Measurements from ENCODE around the gene PGLYRP1. TPM values are rescaled to one million over a fixed set of nuclear protein-coding genes. Genes with fewer than 3 reads are reported as not detected.

The PGLYRP1 gene
- total RNA-seq, 1 experiment from 2014 or later = not detected

- Histone ChIP-seq H3K4me3 (ENCODE audit: insufficient read depth, low read depth, low read length) (peak within 1 kb of the TSS; percentile 55), H3K36me3 (replicated peaks; ENCODE audit: control insufficient read depth, insufficient read depth, low read length) (no peaks in the 10 kb centered on the region), H3K27me3 (ENCODE audit: control insufficient read depth, insufficient read depth, low read length) (peaks cover 38% of the 10 kb centered on the region)
- peak; percentile 100 for DNase-seq
These were observed 49.1 kb downstream of the PGLYRP1 start, which contains the start of gene NOVA2 for GRCh38 chr19:45973553-45974338. Gene NOVA2, minus strand, starts transcription at chr19:45973865. Its CDS starts 514 bp downstream, at chr19:45973351.

DNA sequence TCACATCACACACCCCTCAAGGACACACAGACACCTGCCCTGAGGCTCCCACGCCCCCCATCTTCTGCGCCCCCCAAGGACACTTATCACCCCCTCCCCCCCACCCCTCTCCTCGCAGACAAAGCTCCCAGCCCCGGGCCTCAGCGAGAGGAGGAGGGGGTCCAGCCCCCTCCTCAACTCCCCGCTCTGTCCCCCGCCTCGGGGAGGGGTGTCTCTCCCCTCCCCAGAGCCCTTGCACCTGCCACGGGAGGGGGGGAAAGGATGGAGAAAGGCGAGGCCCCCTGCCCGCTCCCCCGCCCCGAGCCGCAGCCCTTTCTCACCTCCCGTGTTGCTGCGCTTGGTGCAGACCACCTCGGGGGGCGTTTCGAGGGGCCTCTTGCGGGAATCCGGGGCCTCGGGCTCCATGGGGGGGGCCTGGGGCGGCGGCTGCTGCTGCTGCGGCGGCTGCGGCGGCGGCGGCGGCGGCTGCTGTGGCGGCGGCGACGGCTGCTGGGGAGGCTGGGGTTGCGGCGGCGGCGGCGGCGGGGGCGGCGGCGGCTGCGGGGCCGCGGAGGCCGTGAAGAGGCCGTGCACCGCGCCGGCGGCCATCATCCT lies 49.8 kb downstream of the PGLYRP1 start:
- peaks cover 38% of the 10 kb centered on the region for H3K27me3 ChIP-seq (ENCODE audit: control insufficient read depth, insufficient read depth, low read length)
- H3K4me3 ChIP-seq (ENCODE audit: insufficient read depth, low read depth, low read length) = peak overlapping the region; percentile 35; the same call in 1 of the 2 replicates
- no peaks in the 10 kb centered on the region for H3K36me3 ChIP-seq (replicated peaks; ENCODE audit: control insufficient read depth, insufficient read depth, low read length)
- peak; percentile 76 for DNase-seq

DNA sequence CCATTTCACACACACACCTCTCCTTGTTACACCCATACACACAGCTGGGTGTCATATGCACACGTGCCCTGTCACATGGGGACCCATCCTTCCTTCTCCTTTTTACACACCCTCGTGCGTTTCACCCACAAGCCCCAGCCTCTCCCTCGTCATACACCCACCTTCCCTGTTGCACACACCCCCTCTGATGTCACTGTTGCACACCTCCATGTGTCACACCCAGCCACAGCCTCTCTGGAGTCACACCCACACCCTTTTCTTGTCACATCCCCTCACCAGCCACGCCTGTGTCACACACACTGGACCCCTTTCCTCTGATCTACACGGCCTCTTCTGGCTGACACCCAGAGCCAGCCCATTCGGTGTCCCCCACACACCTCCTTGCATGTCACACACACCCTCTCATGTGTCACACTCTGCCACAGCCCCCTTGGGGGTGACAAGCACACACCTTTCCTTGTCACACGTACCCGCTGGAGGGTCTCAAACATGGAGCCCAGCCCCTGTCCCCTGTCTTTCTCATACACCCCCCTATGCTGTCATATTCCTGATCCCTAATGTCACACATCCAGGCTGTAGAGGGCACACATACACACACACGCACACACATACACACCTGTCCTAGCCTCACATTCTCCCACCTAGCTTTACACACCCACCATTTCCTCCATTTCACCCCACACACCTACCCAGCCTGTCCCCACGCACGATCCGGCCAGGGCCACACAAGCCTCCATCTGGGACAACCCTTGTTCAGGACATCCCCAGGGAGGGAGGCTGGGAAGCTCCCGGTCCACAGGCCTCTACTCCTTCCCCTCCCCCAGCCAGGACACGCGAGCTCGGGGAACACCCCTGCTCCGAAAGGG lies 50.5 kb downstream of the PGLYRP1 start:
- Histone ChIP-seq H3K4me3 (ENCODE audit: insufficient read depth, low read depth, low read length) (peak overlapping the region; percentile 35; the same call in 1 of the 2 replicates), H3K27me3 (ENCODE audit: control insufficient read depth, insufficient read depth, low read length) (peaks cover 39% of the 10 kb centered on the region), H3K36me3 (replicated peaks; ENCODE audit: control insufficient read depth, insufficient read depth, low read length) (no peaks in the 10 kb centered on the region; the same call in 1 of the 2 replicates)
- DNase-seq = no peak

GRCh38 chr19:45971260-45971902 lies 51.5 kb downstream of the PGLYRP1 start:
- no peak for DNase-seq
- Histone ChIP-seq H3K27me3 (ENCODE audit: control insufficient read depth, insufficient read depth, low read length) (peaks cover 41% of the 10 kb centered on the region), H3K4me3 (ENCODE audit: insufficient read depth, low read depth, low read length) (no peak overlapping the region)

DNA sequence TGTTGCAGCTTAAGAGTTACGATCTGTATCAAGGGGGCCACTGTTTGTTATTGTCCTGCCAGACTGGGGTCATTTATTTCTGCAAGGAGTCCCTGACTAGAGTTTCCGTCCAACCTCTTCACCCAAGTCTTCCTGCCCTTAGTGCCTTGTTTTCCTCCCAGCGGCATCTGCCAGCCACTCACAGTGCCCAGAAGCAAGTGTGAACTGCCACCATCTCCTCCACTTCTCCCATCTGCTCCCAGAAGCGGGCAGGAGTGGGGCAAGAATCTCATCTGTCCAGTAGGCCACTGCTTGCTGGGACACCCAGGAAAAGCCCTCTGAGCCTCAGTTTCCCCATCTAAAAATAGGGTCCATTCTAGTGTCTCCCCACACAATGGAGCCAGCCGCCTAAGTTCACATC lies 53.2 kb downstream of the PGLYRP1 start:
- DNase-seq = no peak
- Histone ChIP-seq H3K36me3 (replicated peaks; ENCODE audit: control insufficient read depth, insufficient read depth, low read length) (no peaks in the 10 kb centered on the region; the same call in 1 of the 2 replicates), H3K4me3 (ENCODE audit: insufficient read depth, low read depth, low read length) (no peak overlapping the region), H3K27me3 (ENCODE audit: control insufficient read depth, insufficient read depth, low read length) (peaks cover 37% of the 10 kb centered on the region)

More at GRCh38 chr19:45971260-45971902, 51.5 kb downstream of the PGLYRP1 start:
- no peaks in the 10 kb centered on the region; the same call in 1 of the 2 replicates for H3K36me3 ChIP-seq (replicated peaks; ENCODE audit: control insufficient read depth, insufficient read depth, low read length)

Other genes with a start within 250 kb of the PGLYRP1 start
- gene DMPK, start 240.6 kb downstream of the PGLYRP1 start, total RNA-seq (2014; rRNA removed; shearing (Covaris generic)) = 6.4 and 18.8 TPM in 2 replicates
- 35.9 and 47.1 TPM in 2 replicates for gene DMWD, start 230.2 kb downstream of the PGLYRP1 start, total RNA-seq (2014; rRNA removed; shearing (Covaris generic))
- 0.38 and 0.44 TPM in 2 replicates for gene RSPH6A, start 207.7 kb downstream of the PGLYRP1 start, total RNA-seq (2014; rRNA removed; shearing (Covaris generic))
- gene SYMPK, start 159.9 kb downstream of the PGLYRP1 start, total RNA-seq (2014; rRNA removed; shearing (Covaris generic)) = 66.2 and 70.3 TPM in 2 replicates
- gene FOXA3, start 158.7 kb downstream of the PGLYRP1 start, total RNA-seq (2014; rRNA removed; shearing (Covaris generic)) = 13.4 and 15.1 TPM in 2 replicates
- 45.2 and 45.7 TPM in 2 replicates for gene IRF2BP1, start 136.9 kb downstream of the PGLYRP1 start, total RNA-seq (2014; rRNA removed; shearing (Covaris generic))
- gene MYPOP, start 120.4 kb downstream of the PGLYRP1 start, total RNA-seq (2014; rRNA removed; shearing (Covaris generic)) = 2.8 and 2.9 TPM in 2 replicates
- not detected in 2 replicates for gene NANOS2, start 108.3 kb downstream of the PGLYRP1 start, total RNA-seq (2014; rRNA removed; shearing (Covaris generic))
- 0.11 and 0.35 TPM in 2 replicates for gene NOVA2, start 49.2 kb downstream of the PGLYRP1 start, total RNA-seq (2014; rRNA removed; shearing (Covaris generic))
- gene CCDC61, start 27.6 kb downstream of the PGLYRP1 start, total RNA-seq (2014; rRNA removed; shearing (Covaris generic)) = 12.3 and 16.5 TPM in 2 replicates
- gene IGFL4, start 17.9 kb upstream of the PGLYRP1 start, total RNA-seq (2014; rRNA removed; shearing (Covaris generic)) = 0.11 TPM in 1 of 2 replicates, not detected in the other
- not detected in 2 replicates for gene IGFL3, start 101.6 kb upstream of the PGLYRP1 start, total RNA-seq (2014; rRNA removed; shearing (Covaris generic))
- gene IGFL2, start 125.2 kb upstream of the PGLYRP1 start, total RNA-seq (2014; rRNA removed; shearing (Covaris generic)) = 0.17 TPM in 1 of 2 replicates, not detected in the other
- not detected in 2 replicates for gene IGFL1, start 206.7 kb upstream of the PGLYRP1 start, total RNA-seq (2014; rRNA removed; shearing (Covaris generic))

Data from H7 (cell line).